Globus pallidus (tissue), 1 donor: ENCODE data around the gene REXO1.

Experiments
- DNase-seq: peaks from one replicate; pipeline ENCODE4 v3.0.0-alpha.2; 2015; ENCODE audit warnings: low spot score

Gene REXO1

DNA sequence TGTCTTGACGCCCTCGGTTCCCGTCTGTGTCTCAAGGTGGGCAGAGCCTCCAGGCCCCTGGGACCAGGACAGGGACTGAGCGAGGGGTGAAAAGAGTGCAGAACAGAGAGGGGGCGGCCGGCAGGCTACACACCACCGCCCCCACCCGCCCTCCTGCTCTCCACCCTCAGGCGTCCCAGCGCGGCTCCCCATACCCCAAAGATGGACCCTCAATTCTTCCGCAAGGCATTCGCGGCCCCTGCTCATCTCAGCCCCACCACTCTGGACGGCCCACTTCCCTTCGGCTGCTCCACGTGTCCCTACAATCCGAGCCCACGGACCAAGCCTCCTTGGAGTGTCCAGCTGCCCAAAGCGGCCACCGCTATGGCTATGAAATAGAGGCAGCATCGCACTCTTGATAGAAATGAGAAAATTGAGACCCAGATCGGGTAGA lies 13.3 kb upstream of the REXO1 start:
- DNase-seq, result no peak

- no peak for DNase-seq
Measured at GRCh38 chr19:1860821-1861598, 12.7 kb upstream of the REXO1 start.

GRCh38 chr19:1860042-1860775 lies 11.9 kb upstream of the REXO1 start:
- no peak for DNase-seq

DNA sequence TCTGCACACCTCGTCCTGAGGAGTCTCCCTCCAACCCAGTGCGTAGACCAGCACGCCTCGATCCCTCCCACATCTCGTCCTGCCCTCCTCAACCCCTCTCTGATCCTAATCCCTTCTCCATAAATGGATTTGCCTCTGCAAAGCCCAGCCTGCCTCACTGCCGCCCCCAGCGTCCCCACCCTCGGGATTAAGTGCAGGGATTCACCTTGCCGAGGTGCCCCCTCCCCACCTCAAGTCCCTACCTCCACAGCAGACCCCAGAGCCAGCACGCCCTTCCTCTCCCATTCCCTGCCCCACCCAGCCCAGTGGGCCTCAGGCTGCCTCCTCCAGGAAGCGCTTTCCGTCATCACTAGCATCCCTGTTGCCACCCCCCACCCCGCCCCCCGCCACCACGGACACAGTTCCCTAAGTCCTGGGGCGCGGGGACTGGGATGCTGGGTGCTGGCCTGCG lies 11.1 kb upstream of the REXO1 start:
- DNase-seq, result no peak

DNA sequence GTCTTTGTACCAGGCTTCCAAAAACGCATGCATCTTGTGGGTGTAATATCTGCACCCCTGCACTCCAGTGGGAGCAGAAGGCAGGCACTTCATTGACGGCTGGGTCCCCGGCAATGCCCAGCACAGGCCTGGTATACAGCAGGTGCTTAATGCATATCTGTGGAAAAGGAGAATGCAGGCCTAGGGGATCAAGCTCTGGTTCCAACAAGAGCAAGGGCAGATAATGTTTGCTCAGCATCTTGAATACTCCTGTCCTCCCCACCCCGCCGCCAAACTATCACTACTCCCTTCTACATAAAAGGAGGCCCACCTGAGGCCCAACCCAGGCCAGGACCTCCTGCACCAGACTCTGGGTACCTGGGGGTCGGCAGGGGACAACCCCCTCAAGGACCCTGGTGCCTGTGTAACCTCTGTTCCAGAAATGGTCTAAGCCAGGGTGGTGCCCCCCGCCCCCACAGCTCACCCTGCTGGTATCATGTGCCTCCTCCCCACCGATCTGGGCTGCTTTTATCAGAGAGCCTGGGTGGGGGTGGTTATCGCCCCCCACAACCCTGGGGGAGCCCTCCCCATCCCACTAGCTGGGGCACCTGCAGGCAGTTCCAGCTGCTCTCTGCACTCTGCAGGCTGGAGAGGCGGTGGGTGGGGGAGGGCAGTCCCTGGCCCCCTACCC lies 10.3 kb upstream of the REXO1 start:
- no peak for DNase-seq

GRCh38 chr19:1857648-1858326 lies 9.5 kb upstream of the REXO1 start:
- no peak for DNase-seq

DNA sequence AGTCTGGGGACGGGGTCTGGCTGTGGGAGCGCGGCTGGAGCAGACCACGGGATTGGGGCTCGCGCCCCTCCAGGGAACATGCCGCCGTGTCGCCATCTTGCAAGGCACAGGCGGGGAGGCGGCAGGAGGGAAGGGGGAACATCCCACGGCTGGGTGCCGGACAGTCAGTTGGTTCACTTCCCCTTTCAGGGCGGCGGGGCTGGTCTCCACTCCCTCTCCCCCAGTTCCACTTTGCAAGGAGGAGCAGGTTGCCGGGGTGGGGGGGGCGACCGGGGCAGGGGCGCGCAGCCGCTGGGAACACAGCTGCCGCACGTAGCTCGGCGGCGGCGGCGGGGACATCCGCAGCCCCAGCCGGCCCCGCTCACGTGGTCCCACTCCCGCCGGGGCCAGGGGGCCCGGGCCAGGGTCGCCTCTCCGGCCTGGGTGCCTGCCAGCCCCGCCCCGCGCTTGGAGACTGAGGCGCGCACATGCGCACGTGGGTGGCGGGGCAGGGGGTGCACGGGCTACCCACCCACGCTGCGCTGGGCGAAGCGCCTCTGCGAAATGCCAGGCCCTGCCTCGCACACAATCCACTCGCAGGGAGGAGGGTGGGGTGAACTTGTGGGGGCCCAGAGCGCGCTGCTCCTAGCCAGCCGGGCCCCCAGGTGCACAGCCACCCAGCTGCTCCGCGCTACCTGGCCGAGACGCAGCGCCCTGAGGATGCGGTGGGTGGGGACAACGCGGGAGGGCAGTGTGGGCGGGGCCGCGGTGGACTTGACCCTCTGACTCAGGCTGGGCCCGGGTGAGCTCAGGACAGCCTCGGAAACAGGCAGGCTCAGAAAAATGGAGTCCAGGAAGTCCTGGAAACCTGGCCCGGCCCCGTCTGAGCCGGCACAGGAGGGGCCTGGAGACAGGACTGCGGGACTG lies 8.7 kb upstream of the REXO1 start:
- DNase-seq, result no peak

GRCh38 chr19:1856345-1856697 lies 8.0 kb upstream of the REXO1 start:
- DNase-seq, result no peak

GRCh38 chr19:1855828-1856255 lies 7.6 kb upstream of the REXO1 start:
- no peak for DNase-seq

DNA sequence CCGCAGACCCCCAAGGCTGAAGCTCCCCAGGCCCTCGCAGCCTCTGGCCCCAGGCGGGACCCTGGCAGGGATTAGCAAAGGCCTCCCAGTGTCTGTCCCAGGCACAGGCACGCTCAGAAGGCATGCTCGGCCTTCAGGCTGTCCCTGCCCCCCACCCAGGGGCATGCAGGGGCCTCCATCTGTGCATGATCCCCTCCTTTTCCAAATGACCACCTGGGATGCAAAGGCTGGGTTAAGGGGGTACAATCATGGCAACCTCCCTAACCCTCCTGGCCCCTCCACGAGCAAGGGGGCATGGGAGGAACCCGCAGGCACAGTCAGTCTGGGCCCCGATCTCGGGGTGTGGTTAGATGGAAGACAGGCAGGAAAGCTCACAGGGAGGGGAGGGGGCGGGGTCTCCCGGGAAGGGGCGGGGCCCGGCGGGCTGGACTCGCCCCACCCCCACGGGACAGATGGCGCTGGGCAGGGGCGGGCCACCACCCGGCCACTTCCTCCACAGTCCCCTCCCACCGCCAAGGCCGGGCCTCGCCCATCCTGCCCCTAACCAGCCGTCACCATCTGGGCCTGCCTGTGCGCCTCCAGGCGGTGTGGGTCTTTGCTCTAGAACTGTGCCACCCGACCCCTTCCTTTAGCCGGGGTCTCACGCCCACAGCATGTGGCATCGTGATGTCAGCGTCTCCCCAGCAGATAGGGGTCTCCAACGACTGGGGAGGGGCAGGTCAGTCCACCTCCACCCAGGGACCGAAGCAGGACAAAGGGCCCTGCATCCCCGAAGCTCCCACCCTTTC lies 7.0 kb upstream of the REXO1 start:
- DNase-seq, result peak; percentile 73

GRCh38 chr19:1854542-1855039 lies 6.3 kb upstream of the REXO1 start:
- no peak for DNase-seq

DNA sequence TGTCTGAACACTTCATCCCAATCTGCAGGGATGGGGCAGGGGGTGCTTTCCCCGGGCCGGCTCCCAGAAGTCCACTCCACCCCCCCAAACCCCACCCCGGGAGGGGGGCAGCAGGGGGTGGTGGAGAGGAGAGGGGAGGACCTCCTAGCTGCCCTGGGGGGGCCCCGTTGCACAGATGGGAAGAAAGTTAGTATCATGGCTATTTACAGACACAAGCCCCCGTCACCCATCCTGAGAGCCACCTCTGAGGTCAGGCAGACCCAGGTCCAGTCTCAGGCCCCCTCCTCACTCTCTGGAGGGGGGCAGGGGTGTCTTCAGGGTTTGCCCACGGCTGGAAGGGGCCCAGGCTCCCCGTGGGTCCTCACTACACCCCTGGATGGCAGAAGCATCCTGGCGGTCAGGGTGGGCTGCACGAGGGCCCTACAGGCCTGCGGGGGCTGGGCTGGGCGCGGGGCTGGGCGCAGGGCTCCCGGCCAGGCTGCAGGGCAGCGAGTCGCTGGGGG lies 5.8 kb upstream of the REXO1 start:
- DNase-seq, result no peak

DNA sequence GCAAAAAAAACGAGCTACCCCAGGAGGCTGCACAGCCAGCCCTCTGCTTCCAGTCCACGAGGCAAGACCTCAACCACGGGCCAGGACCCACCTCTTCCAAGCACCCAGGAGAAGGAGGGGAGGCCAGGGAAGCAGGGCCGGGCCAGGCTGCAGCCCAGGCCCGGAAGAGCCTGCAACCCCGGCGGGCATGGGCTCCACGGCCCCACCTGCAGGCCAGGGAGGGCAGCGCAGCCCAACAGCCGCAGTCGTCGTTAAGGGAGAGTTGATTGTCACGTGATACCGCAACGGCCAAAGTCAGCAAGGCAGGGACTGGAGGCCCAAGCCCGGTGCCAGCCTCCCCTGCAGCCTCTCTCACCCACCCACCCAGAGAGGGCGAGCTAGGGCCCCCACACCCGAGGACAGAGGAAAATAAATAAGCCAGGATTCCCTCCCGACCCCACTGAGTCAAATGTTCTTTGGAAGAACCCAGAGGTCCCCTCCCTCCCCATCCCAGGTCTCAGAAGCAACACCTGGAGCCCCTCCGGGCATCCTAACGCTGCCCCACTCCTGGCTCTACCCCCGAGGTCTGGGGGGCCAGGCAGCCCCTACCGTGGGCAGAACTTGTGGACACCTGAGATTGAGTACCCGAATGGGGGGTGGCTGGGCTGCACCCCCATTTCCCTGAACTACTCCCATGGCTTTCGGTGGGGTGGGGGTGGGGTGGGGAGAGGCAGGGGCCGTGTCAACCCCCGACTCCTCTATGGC lies 5.2 kb upstream of the REXO1 start:
- no peak for DNase-seq

DNA sequence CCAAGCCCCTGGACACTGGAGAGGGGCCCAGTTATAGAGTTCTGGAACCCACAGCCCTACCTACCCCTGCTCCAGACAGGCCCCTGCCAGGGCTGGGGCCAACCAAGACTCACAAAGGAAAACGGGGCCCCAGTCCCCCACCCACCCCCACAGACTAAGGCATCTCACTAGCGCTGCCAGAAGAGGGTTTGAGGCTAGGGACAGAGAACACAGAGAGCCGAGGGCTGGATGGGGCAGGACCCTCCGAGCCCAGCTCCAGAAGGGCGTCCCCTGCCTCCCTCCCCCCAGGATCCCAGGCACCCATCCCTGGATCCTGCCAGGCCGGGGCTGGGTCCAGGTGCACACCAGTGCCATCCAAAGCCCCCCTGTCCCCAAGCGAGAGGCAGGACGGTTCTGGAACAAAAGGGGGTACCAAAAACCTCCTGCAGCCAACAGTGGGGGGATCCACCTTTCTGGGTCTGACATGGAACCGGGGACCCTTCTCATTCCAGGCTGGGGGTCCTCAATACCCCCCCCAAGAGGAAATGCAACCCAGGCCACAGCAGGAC lies 4.4 kb upstream of the REXO1 start:
- no peak for DNase-seq

GRCh38 chr19:1851654-1852580 lies 3.6 kb upstream of the REXO1 start:
- no peak for DNase-seq

GRCh38 chr19:1850809-1851653 lies 2.7 kb upstream of the REXO1 start:
- no peak for DNase-seq

GRCh38 chr19:1849886-1850398 lies 1.7 kb upstream of the REXO1 start:
- no peak for DNase-seq
